T-helper 22 cell (primary cell): ENCODE results near the gene GNAQ.
"Not testable (repeated sequence)": the region's sequence is repeated elsewhere in the genome, so short reads cannot be mapped to it uniquely, and the experiment has no call there.

Experiments
- DNase-seq: peaks from one replicate; pipeline ENCODE4 v3.0.0-alpha.2; 2020; ENCODE audit warnings: low read depth

Gene GNAQ

GRCh38 chr9:77771171-77771570 is 260.4 kb downstream of the GNAQ start:
- DNase-seq = no peak

- DNase-seq = no peak
These were observed 261.3 kb downstream of the GNAQ start for GRCh38 chr9:77770340-77770739.

- no peak for DNase-seq
These were observed 262.4 kb downstream of the GNAQ start for GRCh38 chr9:77769246-77769645.

GRCh38 chr9:77766587-77766986 is 265.0 kb downstream of the GNAQ start:
- no peak for DNase-seq

- DNase-seq = no peak
These were observed 265.8 kb downstream of the GNAQ start for GRCh38 chr9:77765781-77766259.

GRCh38 chr9:77764894-77765780 is 266.5 kb downstream of the GNAQ start:
- no peak for DNase-seq

GRCh38 chr9:77763566-77763965 is 268.0 kb downstream of the GNAQ start:
- no peak for DNase-seq

GRCh38 chr9:77760919-77761318 is 270.7 kb downstream of the GNAQ start:
- not testable (repeated sequence) for DNase-seq

- no peak for DNase-seq
These were observed 272.2 kb downstream of the GNAQ start for GRCh38 chr9:77759391-77759790.

GRCh38 chr9:77756449-77756848 is 275.2 kb downstream of the GNAQ start:
- no peak for DNase-seq

GRCh38 chr9:77753180-77753579 is 278.4 kb downstream of the GNAQ start:
- DNase-seq = no peak

- DNase-seq = no peak
These were observed 279.1 kb downstream of the GNAQ start for GRCh38 chr9:77752554-77752953.

GRCh38 chr9:77751341-77752091 is 280.1 kb downstream of the GNAQ start:
- DNase-seq = no peak

- no peak for DNase-seq
These were observed 280.6 kb downstream of the GNAQ start for GRCh38 chr9:77750981-77751340.

- DNase-seq = no peak
These were observed 281.3 kb downstream of the GNAQ start for GRCh38 chr9:77750284-77750683.

- DNase-seq = no peak
These were observed 283.3 kb downstream of the GNAQ start for GRCh38 chr9:77748214-77748772.

GRCh38 chr9:77747163-77747562 is 284.4 kb downstream of the GNAQ start:
- DNase-seq = no peak

GRCh38 chr9:77744841-77745430 is 286.7 kb downstream of the GNAQ start:
- no peak for DNase-seq

GRCh38 chr9:77743386-77743785 is 288.2 kb downstream of the GNAQ start:
- no peak for DNase-seq

GRCh38 chr9:77738932-77739331 is 292.7 kb downstream of the GNAQ start:
- DNase-seq = no peak

GRCh38 chr9:77735494-77735893 is 296.1 kb downstream of the GNAQ start:
- no peak for DNase-seq

GRCh38 chr9:77731930-77732329 is 299.7 kb downstream of the GNAQ start:
- no peak for DNase-seq
